Measurements from ENCODE around the gene CCN5.

- TF ChIP-seq CTCF (IDR thresholded peaks at IDR 0.05; ENCODE audit: low read length) (no peak), EZH2 (IDR thresholded peaks at IDR 0.05; ENCODE audit: borderline replicate concordance, low read length) (no peak)
These were observed 43.3 kb downstream of the CCN5 start for GRCh38 chr20:44758247-44759101.

All from OCI-LY1 (cell line).